ENCODE results near the gene KLHL8. TPM values are rescaled to one million over a fixed set of nuclear protein-coding genes. Genes with fewer than 3 reads are reported as not detected.
A peak's percentile ranks its signal among the peaks of the same experiment; 100 is the strongest.

KLHL8 gene
- total and polyA plus RNA-seq, 5 experiments from 2014 or later = 10.3 to 14.7 (median 13.7) TPM

DNA sequence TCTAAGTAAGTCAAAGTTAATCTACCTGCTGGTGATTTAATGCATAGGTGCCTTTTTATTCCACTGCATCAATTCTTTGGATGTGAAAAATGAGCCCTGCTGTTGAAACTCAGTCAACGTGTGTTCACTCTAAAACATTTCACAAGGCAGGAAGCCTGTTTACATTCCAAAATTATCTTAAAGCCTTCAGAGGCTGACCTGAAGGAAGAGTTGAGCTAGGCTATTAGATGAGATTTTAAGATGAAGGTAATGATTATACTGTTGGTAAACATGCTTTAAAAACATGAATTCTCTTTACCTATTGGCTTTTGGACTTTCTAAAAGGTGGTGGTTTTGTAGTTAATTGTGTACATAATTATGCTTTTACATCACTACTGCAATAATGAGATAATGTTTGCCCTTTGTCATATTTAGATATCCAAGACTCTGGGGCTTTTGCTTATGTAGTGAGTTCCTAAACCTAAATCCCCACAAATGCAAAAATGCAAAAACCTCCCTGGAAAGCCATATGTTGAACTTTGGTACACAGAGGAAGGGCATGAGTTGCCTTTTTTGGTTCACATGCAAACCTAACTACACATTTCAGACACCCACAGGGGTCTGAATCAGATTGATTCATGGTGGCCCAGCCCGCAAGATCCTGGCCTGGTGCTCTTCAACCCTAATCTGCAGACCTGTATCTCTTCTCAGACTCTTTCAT lies 92.3 kb downstream of the KLHL8 start:
- DNase-seq (no peak), ATAC-seq (no peak)
- peaks cover 0 to 3% (median under 1%) of the 10 kb centered on the region in 4 donors for H3K4me1 Mint-ChIP-seq
- POLR2A ChIA-PET = no interaction called here
- no peaks in the 10 kb centered on the region for H3K27me3 Mint-ChIP-seq
- H3K4me3 Mint-ChIP-seq = no peak overlapping the region
- peaks cover 11 to 95% (median 57%) of the 10 kb centered on the region in 3 donors for H3K36me3 Mint-ChIP-seq
- no peak overlapping the region for H3K27ac Mint-ChIP-seq
- no peaks in the 10 kb centered on the region for H3K9me3 Mint-ChIP-seq

DNA sequence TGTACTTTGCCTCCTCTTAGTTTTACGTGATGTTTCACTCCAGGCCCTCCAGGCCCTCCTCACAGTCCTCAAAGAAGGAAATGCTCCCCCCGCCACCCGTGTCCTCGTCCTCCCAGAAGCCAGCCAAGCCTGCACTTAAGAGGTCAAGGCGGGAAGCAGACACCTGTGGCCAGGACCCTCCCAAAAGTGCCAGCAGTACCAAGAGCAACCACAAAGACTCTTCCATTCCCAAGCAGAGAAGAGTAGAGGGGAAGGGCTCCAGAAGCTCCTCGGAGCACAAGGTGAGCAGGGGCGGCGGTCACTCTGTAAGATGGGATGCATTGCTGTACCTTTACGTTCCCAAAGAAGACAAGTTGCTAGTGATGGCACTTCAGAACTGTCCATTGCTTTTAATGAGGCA lies 94.4 kb downstream of the KLHL8 start:
- no peaks in the 10 kb centered on the region for H3K9me3 Mint-ChIP-seq
- H3K27me3 Mint-ChIP-seq = no peaks in the 10 kb centered on the region
- POLR2A ChIA-PET = no interaction called here
- H3K4me3 Mint-ChIP-seq = no peak overlapping the region
- no peak for ATAC-seq
- peaks cover 11 to 83% (median 44%) of the 10 kb centered on the region in 3 donors for H3K36me3 Mint-ChIP-seq
- DNase-seq = no peak
- H3K27ac Mint-ChIP-seq = no peak overlapping the region
- H3K4me1 Mint-ChIP-seq = peaks cover 7 to 12% (median 9%) of the 10 kb centered on the region in 4 donors

DNA sequence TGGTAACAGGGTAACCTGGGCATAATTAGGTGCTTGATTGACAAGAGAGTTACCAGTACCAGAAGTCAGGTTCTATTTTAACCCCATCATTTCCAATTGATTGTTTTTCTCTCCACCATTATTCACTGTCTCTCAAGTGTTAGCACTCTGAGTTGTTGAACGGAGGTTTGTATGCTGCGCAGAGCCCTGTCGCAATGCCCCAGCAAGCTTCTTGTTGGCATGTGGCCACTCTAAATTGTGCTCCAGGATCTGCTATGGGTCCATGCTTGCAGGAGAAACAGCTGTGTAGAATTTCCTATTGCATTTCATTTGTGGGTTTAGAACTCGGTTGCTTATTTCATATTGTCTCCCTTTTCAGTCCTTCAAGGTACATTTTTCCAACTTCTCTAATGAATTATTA lies 98.2 kb downstream of the KLHL8 start:
- H3K27me3 Mint-ChIP-seq = no peaks in the 10 kb centered on the region
- H3K4me1 Mint-ChIP-seq = peaks cover 13 to 21% (median 14%) of the 10 kb centered on the region in 4 donors
- DNase-seq (no peak), ATAC-seq (no peak)
- POLR2A ChIA-PET = no interaction called here
- H3K27ac Mint-ChIP-seq = peak overlapping the region in 4 of 10 donors; percentile 38 to 73 (median 53)
- H3K4me3 Mint-ChIP-seq = no peak overlapping the region
- peaks cover 5 to 78% (median 29%) of the 10 kb centered on the region in 3 donors for H3K36me3 Mint-ChIP-seq
- no peaks in the 10 kb centered on the region for H3K9me3 Mint-ChIP-seq

DNA sequence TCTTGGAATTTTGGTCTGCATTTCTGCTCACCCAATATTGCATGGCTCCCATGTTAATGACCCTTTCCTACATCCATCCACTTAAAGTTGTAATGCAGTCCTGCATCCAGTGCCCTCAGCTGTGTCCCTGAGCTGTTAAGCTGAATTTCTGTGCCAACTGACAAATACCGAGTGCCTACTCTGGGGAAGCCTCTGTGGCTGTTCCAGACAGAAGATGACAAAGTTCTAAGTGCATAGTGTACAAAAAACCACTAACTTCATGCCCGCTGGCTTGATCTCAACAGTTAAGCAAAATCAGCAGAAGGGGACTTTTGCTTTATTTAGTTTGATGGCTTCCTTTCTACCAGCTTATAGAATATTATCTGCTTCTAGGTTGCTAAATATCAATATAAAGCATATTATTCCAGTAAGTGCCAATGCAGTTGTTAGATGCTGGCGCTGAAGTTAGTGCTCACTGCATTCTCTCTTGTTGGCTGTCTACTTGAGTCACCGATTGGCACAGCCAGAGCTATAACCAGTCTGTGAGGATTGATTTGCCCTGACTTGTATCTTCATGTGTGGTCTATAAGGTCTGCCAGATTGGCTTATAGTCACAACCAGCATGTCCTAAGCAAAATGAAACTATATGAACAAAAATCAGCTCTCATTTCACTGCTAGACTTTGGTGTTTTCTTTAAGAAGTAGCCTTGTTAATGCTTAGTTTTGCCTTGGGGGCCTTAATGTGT lies 98.9 kb downstream of the KLHL8 start:
- Mint-ChIP-seq H3K4me1 (peaks cover 13 to 21% (median 15%) of the 10 kb centered on the region in 4 donors), H3K36me3 (peaks cover 5 to 78% (median 28%) of the 10 kb centered on the region in 3 donors), H3K4me3 (no peak overlapping the region), H3K27me3 (no peaks in the 10 kb centered on the region), H3K27ac (peak overlapping the region in 4 of 10 donors; percentile 12 to 87 (median 73)), H3K9me3 (no peaks in the 10 kb centered on the region)
- POLR2A ChIA-PET = no interaction called here
- DNase-seq (no peak), ATAC-seq (no peak)

DNA sequence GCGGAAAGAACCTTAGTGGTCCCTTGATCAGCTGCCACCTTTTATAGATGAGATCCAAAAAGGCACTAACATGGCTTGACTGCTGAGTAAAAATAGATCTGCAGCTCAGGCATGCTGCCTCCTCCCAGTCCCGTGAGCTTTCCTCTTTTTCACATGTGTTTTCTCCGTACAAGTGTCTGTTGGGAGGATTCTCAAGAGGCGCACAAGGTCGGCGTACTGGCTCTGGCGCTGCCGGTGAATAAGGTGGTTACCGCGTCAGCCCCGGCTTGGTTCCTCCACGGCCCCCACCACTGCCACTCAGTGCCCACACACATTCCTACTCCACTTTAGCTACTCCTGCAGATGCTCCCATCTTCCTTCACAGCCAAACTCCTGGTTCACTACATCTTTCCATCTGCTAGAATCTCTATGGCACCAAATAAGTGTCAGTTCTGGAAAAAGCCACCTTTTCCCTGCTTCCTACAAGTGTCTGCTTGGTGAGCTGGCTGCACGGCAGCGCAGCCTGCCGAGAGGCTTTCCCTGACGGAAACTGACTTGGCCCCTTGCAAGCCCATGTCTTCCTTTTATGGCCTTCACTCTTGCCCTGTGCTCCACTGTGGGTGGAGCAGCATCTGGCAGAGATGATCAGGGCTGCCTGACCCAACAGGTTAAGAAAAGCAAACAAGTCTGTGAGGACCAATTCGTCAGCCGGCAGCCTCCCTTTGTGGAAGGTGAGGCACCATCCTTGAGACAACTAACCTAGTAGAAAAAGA lies 99.8 kb downstream of the KLHL8 start:
- POLR2A ChIA-PET = no interaction called here
- H3K9me3 Mint-ChIP-seq = no peaks in the 10 kb centered on the region
- no peak for ATAC-seq
- H3K36me3 Mint-ChIP-seq = peaks cover 4 to 78% (median 29%) of the 10 kb centered on the region in 3 donors
- H3K4me1 Mint-ChIP-seq = peaks cover 13 to 21% (median 15%) of the 10 kb centered on the region in 4 donors
- no peak overlapping the region for H3K4me3 Mint-ChIP-seq
- no peaks in the 10 kb centered on the region for H3K27me3 Mint-ChIP-seq
- no peak for DNase-seq
- H3K27ac Mint-ChIP-seq = peak overlapping the region in 4 of 10 donors; percentile 34 to 82 (median 40)

DNA sequence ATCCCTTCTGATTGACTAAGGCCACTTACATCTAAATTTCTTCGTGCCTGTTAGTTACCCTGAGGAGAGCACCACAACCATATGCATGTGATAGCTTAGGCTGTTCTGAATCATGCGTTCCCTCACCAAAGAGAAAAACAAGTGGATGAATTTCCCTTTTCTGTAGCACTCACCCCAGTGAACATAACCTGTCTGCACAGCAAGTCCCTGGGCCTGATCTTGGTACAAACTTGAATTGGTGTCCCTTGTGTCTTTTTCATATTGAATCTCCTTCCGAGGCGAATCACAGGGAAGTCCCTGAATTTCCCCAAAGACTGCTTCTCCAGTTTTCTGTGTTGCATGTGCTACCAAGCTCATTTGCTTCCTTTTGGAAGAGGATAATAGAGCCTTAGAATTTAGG lies 100.4 kb downstream of the KLHL8 start:
- Mint-ChIP-seq H3K27me3 (no peaks in the 10 kb centered on the region), H3K4me1 (peaks cover 11 to 21% (median 14%) of the 10 kb centered on the region in 4 donors), H3K36me3 (peaks cover 0 to 78% (median 27%) of the 10 kb centered on the region in 3 donors), H3K9me3 (no peaks in the 10 kb centered on the region), H3K4me3 (no peak overlapping the region), H3K27ac (peak overlapping the region in 3 of 10 donors; percentile 27 to 82 (median 50))
- ATAC-seq = no peak
- no peak for DNase-seq
- POLR2A ChIA-PET = no interaction called here

DNA sequence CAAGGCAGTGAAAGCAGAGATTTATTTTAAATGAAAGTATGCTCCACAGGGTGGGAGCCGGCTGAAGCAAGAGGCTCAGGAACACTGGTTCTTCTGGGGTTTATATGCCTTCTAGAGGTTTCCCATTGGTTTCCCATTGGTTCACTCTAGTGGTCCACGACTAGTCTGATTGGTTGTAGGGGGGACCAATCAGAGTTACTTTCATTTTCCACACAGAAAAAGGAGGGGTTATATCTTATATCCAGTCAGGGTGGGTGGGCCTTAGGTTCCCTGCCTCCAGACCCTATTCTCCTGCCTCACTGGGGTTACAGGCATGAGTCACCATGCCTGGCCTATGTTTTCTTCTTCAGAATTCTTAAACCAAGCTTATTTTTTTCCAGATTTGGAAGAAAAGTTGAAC lies 101.6 kb downstream of the KLHL8 start:
- Mint-ChIP-seq H3K4me3 (no peak overlapping the region), H3K36me3 (peaks cover 0 to 77% (median 24%) of the 10 kb centered on the region in 3 donors), H3K27me3 (no peaks in the 10 kb centered on the region), H3K27ac (no peak overlapping the region), H3K4me1 (peaks cover 11 to 21% (median 14%) of the 10 kb centered on the region in 4 donors), H3K9me3 (no peaks in the 10 kb centered on the region)
- POLR2A ChIA-PET = no interaction called here
- ATAC-seq (peak in 1 of 2 donors; percentile 36), DNase-seq (no peak)

DNA sequence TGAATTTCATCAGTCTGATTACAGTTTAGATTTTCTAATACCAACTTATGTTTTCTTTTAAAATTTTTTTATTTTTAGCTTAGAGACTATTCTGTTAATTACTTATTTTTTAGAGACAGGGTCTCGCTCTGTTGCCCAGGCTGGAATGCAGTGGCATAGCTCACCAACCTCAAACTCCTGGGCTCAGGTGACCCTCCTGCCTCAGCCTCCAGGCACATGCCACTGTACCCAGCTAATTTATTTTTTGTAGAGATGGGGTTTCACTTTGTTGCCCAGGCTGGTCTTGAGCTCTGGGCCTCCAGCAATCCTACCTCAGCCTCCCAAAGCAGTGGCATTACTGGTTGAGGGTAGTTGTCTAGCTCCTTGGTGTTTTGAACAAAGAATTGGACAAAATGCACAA lies 102.0 kb downstream of the KLHL8 start:
- H3K36me3 Mint-ChIP-seq = peaks cover 0 to 79% (median 26%) of the 10 kb centered on the region in 3 donors
- no peaks in the 10 kb centered on the region for H3K27me3 Mint-ChIP-seq
- POLR2A ChIA-PET = no interaction called here
- H3K4me3 Mint-ChIP-seq = no peak overlapping the region
- ATAC-seq (no peak), DNase-seq (no peak)
- no peak overlapping the region for H3K27ac Mint-ChIP-seq
- no peaks in the 10 kb centered on the region for H3K9me3 Mint-ChIP-seq
- peaks cover 11 to 21% (median 14%) of the 10 kb centered on the region in 4 donors for H3K4me1 Mint-ChIP-seq

DNA sequence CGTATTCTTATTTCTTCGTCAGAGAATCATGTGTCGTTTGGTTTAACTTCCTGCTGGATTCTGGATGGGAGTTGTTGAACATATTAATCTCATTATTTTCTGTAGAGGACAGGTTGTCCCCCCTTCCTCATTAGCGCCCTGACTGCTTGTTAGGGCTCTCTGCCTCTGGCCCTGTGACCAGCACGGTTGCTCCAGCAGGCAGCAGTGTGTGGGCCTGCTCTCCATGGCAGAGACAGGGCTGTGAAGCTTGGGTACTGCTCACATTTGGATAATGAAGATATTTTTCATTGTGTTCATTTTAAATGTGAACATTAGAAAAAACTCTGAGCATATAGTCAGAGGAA lies 102.7 kb downstream of the KLHL8 start:
- ATAC-seq = no peak
- peaks cover 11 to 21% (median 14%) of the 10 kb centered on the region in 4 donors for H3K4me1 Mint-ChIP-seq
- H3K27me3 Mint-ChIP-seq = no peaks in the 10 kb centered on the region
- no peak overlapping the region for H3K4me3 Mint-ChIP-seq
- H3K9me3 Mint-ChIP-seq = no peaks in the 10 kb centered on the region
- H3K36me3 Mint-ChIP-seq = peaks cover 0 to 82% (median 30%) of the 10 kb centered on the region in 3 donors
- POLR2A ChIA-PET = no interaction called here
- H3K27ac Mint-ChIP-seq = no peak overlapping the region
- DNase-seq = no peak

DNA sequence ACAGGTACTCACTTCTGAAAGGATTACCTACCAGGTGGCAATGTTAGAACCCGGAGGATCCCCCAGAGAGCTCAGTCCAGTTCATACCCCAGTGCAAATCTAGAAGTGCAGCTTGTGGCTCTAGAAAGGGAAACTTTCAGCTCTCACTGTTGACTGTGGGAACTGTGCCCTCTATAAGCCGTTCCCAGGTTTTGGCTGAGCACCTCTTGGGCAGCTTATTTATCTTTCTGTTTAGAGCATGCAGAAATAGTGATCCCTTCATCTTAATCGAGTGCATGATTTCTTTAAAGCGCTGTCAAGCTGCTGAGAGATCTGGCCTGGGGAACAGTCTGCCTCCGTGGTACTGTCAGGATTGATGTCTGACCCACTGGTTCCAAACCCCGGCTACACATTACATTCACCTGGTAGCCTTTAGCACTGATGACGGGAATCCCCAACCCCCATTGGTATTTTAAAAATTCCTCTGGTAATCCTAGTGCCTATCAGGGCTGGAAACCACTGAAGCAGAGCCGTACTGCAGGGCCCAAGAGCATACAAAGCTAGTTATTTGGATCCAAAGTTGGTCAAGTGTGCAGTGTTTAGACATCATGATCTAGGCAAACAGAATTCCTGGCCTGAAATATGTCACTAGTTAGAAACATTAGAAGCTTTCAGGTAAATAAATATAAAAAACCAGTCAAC lies 103.2 kb downstream of the KLHL8 start:
- no peaks in the 10 kb centered on the region for H3K27me3 Mint-ChIP-seq
- DNase-seq = no peak
- POLR2A ChIA-PET = interaction anchor here (0.5 kb wide), 1 partner anchor 8 kb away, joined by 3 read pairs; no protein-coding TSS in a partner anchor
- H3K4me1 Mint-ChIP-seq = peaks cover 9 to 18% (median 14%) of the 10 kb centered on the region in 4 donors
- no peak for ATAC-seq
- no peaks in the 10 kb centered on the region for H3K9me3 Mint-ChIP-seq
- H3K4me3 Mint-ChIP-seq = no peak overlapping the region
- peaks cover 0 to 83% (median 35%) of the 10 kb centered on the region in 3 donors for H3K36me3 Mint-ChIP-seq
- H3K27ac Mint-ChIP-seq = peak overlapping the region in 1 of 10 donors; percentile 27

DNA sequence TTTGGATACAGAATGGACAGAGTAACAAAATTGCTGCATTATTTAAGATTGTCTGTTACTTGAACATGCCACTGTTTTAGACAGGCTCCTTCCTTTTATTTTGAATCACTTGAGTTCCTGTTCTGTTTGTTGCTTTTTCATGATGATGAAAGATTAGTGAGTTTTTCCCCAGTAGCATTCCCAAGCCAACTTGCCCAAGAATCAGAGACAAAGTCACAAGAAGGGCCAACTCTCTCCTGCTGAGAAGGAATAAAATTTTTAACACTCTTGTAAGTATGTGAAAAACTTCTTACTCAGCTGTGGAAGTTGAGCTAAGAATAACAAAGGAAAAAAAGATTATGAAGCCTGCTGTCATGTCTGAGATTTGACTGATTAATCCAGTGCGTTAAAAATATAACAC lies 104.2 kb downstream of the KLHL8 start:
- Mint-ChIP-seq H3K9me3 (no peaks in the 10 kb centered on the region), H3K4me3 (no peak overlapping the region), H3K27me3 (no peaks in the 10 kb centered on the region), H3K36me3 (peaks cover 0 to 88% (median 35%) of the 10 kb centered on the region in 3 donors), H3K27ac (peak overlapping the region in 1 of 10 donors; percentile 31), H3K4me1 (peaks cover 7 to 19% (median 9%) of the 10 kb centered on the region in 4 donors)
- DNase-seq (no peak), ATAC-seq (no peak)
- POLR2A ChIA-PET = no interaction called here
